ENCODE measurements around the gene KIF26A.

Gene KIF26A

GRCh38 chr14:104144911-104145825 is 6.8 kb downstream of the KIF26A start:
- TF ChIP-seq EZH2 (IDR thresholded peaks at IDR 0.05; ENCODE audit: borderline replicate concordance, low read length) (no peak), CTCF (IDR thresholded peaks at IDR 0.05; ENCODE audit: low read length) (no peak)
- H2AFZ ChIP-seq (ENCODE audit: low read length), result no peak overlapping the region
- H3K9ac ChIP-seq (ENCODE audit: low read length), result no peak overlapping the region
- H4K20me1 ChIP-seq (ENCODE audit: insufficient read depth, low read length), result no peaks in the 10 kb centered on the region
- no peak overlapping the region for H3K27ac ChIP-seq (ENCODE audit: low read depth, low read length, poor library complexity, severe bottlenecking)
- no peaks in the 10 kb centered on the region for H3K9me2 ChIP-seq (ENCODE audit: low read depth, low read length)
- no peak overlapping the region for H3K4me3 ChIP-seq (ENCODE audit: low read depth, low read length, poor library complexity, severe bottlenecking)
- H3K36me3 ChIP-seq (ENCODE audit: insufficient read depth, low read length), result no peaks in the 10 kb centered on the region
- H3K4me2 ChIP-seq (ENCODE audit: low read length), result no peak overlapping the region
- H3K79me2 ChIP-seq (ENCODE audit: insufficient read depth, low read length), result no peaks in the 10 kb centered on the region
- peaks cover 10% of the 10 kb centered on the region; the same call in 1 of the 2 replicates for H3K27me3 ChIP-seq (ENCODE audit: insufficient read depth, low read length)
- no peaks in the 10 kb centered on the region for H3K9me3 ChIP-seq (ENCODE audit: low read length)
- no peaks in the 10 kb centered on the region for H3F3A ChIP-seq (ENCODE audit: insufficient read depth, low read length)
- no peaks in the 10 kb centered on the region for H3K4me1 ChIP-seq (ENCODE audit: insufficient read depth, low read length, severe bottlenecking)

- Histone ChIP-seq H3K27ac (ENCODE audit: low read depth, low read length, poor library complexity, severe bottlenecking) (no peak overlapping the region), H3K27me3 (ENCODE audit: insufficient read depth, low read length) (peaks cover 10% of the 10 kb centered on the region; the same call in 1 of the 2 replicates), H3K4me1 (ENCODE audit: insufficient read depth, low read length, severe bottlenecking) (no peaks in the 10 kb centered on the region), H3K9ac (ENCODE audit: low read length) (no peak overlapping the region), H3K9me3 (ENCODE audit: low read length) (no peaks in the 10 kb centered on the region), H3K79me2 (ENCODE audit: insufficient read depth, low read length) (no peaks in the 10 kb centered on the region), H3F3A (ENCODE audit: insufficient read depth, low read length) (no peaks in the 10 kb centered on the region), H3K36me3 (ENCODE audit: insufficient read depth, low read length) (no peaks in the 10 kb centered on the region), H4K20me1 (ENCODE audit: insufficient read depth, low read length) (no peaks in the 10 kb centered on the region), H2AFZ (ENCODE audit: low read length) (no peak overlapping the region), H3K9me2 (ENCODE audit: low read depth, low read length) (no peaks in the 10 kb centered on the region), H3K4me3 (ENCODE audit: low read depth, low read length, poor library complexity, severe bottlenecking) (no peak overlapping the region), H3K4me2 (ENCODE audit: low read length) (no peak overlapping the region)
- TF ChIP-seq EZH2 (IDR thresholded peaks at IDR 0.05; ENCODE audit: borderline replicate concordance, low read length) (no peak), CTCF (IDR thresholded peaks at IDR 0.05; ENCODE audit: low read length) (no peak)
These were observed 7.6 kb downstream of the KIF26A start for GRCh38 chr14:104145826-104146601.

GRCh38 chr14:104146651-104147345 is 8.4 kb downstream of the KIF26A start:
- Histone ChIP-seq H3K36me3 (ENCODE audit: insufficient read depth, low read length) (no peaks in the 10 kb centered on the region), H4K20me1 (ENCODE audit: insufficient read depth, low read length) (no peaks in the 10 kb centered on the region), H3K4me1 (ENCODE audit: insufficient read depth, low read length, severe bottlenecking) (no peaks in the 10 kb centered on the region), H2AFZ (ENCODE audit: low read length) (no peak overlapping the region), H3F3A (ENCODE audit: insufficient read depth, low read length) (no peaks in the 10 kb centered on the region), H3K9me2 (ENCODE audit: low read depth, low read length) (no peaks in the 10 kb centered on the region), H3K27me3 (ENCODE audit: insufficient read depth, low read length) (peaks cover 10% of the 10 kb centered on the region; the same call in 1 of the 2 replicates), H3K9ac (ENCODE audit: low read length) (no peak overlapping the region), H3K4me3 (ENCODE audit: low read depth, low read length, poor library complexity, severe bottlenecking) (no peak overlapping the region), H3K27ac (ENCODE audit: low read depth, low read length, poor library complexity, severe bottlenecking) (no peak overlapping the region), H3K9me3 (ENCODE audit: low read length) (no peaks in the 10 kb centered on the region), H3K4me2 (ENCODE audit: low read length) (no peak overlapping the region), H3K79me2 (ENCODE audit: insufficient read depth, low read length) (no peaks in the 10 kb centered on the region)
- TF ChIP-seq CTCF (IDR thresholded peaks at IDR 0.05; ENCODE audit: low read length) (no peak), EZH2 (IDR thresholded peaks at IDR 0.05; ENCODE audit: borderline replicate concordance, low read length) (no peak)

Data from OCI-LY1 (cell line).